Epithelial cell of proximal tubule (primary cell): ENCODE data around the gene RNF17. TPM values are rescaled to one million over a fixed set of nuclear protein-coding genes. Genes with fewer than 3 reads are reported as not detected.
A peak's percentile ranks its signal among the peaks of the same experiment; 100 is the strongest.

ENCODE experiments used
- DNase-seq: peaks from one replicate; pipeline ENCODE4 v3.0.0-alpha.2; 2011; ENCODE audit warnings: low read depth
- H3K4me3 ChIP-seq: 2 replicates; pipeline ENCODE4 v1.5.1; 2011; ENCODE audit warnings: low read depth, mild to moderate bottlenecking, low read length
- total RNA-seq: library from RNA; depleted of rRNA; stranded (reverse); fragments of >200 nt; gene quantifications from 2 replicates; pipeline ENCODE4 v1.2.3, GENCODE V29; 2015
- TF ChIP-seq, protein P1 (sequence below): conservative IDR thresholded peaks from 2 replicates; pipeline ENCODE4 v1.5.1; 2012; ENCODE audit warnings: low read depth, mild to moderate bottlenecking, low read length

Gene RNF17
- total RNA-seq, 1 donor from 2014 or later = 1.8 TPM

DNA sequence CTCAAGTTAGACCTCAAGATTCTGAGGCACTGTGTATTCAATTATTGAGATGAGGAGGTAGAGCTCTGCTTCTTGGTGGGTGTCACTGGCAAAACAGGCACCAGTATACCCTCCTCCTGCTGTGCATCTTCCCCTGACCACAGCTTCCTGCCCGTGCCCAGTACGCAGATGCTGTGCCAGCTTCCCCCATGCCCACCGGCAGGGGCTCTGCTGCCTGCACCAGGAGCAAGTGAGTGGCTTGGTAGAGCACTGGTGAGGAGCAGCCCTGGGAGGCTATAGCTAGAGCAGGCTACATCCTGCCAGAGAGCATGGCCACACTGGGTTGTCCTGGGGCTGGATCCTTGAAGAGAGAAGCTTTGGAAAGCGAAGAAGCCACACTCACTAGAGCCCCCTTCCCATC, 21.0 kb upstream of the RNF17 start:
- no peak for DNase-seq
- TF ChIP-seq, protein P1, sequence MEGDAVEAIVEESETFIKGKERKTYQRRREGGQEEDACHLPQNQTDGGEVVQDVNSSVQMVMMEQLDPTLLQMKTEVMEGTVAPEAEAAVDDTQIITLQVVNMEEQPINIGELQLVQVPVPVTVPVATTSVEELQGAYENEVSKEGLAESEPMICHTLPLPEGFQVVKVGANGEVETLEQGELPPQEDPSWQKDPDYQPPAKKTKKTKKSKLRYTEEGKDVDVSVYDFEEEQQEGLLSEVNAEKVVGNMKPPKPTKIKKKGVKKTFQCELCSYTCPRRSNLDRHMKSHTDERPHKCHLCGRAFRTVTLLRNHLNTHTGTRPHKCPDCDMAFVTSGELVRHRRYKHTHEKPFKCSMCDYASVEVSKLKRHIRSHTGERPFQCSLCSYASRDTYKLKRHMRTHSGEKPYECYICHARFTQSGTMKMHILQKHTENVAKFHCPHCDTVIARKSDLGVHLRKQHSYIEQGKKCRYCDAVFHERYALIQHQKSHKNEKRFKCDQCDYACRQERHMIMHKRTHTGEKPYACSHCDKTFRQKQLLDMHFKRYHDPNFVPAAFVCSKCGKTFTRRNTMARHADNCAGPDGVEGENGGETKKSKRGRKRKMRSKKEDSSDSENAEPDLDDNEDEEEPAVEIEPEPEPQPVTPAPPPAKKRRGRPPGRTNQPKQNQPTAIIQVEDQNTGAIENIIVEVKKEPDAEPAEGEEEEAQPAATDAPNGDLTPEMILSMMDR = no peak
- no peak overlapping the region for H3K4me3 ChIP-seq

DNA sequence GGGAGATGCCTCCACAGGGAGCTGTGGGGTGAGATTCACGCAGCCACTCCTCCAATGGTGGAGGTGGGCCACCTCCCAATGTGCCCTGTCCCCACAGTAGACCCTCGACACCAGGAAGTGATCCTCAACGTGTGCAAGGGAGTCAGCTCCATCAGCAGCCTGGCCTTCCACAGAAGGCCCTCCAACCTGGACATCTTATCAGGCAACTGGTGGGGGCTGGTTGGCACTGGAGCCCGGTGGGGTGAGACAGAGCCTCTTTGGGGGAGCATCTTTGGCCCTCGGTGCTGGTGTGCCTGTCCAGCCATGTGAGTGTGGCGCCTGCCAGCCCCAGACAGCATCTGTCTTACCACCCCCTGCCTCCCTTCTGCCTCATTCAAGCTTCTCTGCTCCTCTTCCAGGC, 19.7 kb upstream of the RNF17 start:
- TF ChIP-seq, protein P1 = no peak
- H3K4me3 ChIP-seq = no peak overlapping the region

DNA sequence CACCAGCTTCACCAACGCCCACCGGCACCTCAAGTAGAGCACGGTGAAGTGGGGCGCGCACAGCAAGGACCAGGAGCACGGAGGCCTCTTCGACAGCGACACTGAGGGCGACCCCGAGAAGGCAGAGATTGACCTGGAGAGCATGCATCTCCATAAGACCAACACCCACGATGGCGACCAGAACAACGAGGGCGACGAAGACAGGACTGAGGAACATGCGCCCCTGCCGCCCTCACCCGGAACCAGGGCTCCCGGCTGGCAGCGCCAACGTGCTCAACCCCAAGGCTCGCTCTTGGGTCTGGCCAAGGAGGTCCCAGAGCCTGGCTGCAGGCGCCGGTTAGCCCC, 18.5 kb upstream of the RNF17 start:
- TF ChIP-seq, protein P1 = no peak
- no peak for DNase-seq
- no peak overlapping the region for H3K4me3 ChIP-seq

More for the DNA sequence above, 19.7 kb upstream of the RNF17 start:
- no peak for DNase-seq

DNA sequence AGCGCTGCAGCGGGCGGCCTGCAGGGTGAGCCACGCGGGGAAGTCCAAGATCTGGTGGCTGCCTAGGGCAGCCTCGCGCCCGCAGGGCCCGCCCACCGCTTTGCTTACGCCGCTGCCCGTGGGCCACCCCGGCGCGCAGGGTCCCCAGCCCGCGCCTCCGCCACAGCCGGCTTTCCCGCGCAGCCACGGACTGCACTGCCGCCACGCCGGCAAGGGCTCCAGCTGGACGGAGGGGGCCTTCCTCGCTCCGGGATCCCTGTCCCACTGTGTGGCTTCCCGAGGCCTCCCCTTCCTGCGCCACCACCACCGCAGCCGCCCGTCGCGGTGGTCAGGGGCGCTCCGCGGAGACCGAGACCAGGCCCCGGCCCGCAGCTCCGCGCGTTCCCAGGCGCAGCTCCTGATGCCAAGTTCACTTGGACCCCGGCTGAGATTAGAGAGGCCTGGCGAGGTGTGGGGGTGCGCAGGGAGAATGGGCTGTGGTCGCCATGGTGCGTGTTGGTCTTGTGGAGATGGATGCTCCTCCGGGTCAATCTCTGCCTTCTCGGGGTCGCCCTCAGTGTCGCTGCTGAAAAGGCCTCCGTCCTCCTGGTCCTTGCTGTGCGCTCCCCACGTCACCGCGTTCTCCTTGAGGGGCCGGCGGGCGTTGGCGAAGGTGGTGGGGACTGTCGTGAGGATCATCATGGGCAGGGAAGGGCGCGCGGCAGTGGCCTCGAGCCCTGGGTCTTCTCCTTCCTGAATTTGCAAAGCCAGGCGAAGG, 17.9 kb upstream of the RNF17 start:
- TF ChIP-seq, protein P1 = no peak
- H3K4me3 ChIP-seq = no peak overlapping the region
- DNase-seq = no peak

DNA sequence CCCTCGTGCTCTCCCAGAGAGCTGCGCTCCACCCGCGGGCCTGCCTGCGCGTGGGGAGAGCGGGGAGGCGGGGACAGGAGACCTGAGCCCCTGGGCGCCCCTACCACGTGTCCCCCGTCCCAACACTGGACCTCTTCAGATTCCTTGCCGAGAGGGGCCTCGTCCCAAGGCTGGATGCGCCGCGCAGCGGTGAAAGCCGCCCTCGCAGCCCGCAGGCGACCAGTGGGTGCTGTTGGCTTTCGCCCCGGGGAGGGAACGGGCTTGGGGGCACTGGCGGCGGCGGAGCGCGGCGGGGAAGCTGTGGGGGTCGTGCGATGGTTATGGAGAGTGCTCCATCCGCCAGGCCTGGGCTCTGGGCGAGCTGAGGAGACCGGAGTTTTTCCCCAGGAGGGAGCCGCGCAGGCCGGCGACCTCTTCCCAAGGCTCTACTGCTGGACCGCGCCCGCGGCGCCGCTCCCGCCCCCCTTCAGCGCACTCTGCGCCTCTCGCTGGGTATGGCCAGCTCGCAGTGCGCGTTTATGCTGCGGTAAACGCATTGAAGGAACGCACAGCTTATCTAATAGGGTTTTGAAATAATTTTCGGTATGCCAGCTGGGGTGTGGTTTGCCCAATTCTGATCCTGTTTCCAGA, 17.2 kb upstream of the RNF17 start:
- TF ChIP-seq, protein P1 = no peak
- DNase-seq = no peak
- no peak overlapping the region for H3K4me3 ChIP-seq

DNA sequence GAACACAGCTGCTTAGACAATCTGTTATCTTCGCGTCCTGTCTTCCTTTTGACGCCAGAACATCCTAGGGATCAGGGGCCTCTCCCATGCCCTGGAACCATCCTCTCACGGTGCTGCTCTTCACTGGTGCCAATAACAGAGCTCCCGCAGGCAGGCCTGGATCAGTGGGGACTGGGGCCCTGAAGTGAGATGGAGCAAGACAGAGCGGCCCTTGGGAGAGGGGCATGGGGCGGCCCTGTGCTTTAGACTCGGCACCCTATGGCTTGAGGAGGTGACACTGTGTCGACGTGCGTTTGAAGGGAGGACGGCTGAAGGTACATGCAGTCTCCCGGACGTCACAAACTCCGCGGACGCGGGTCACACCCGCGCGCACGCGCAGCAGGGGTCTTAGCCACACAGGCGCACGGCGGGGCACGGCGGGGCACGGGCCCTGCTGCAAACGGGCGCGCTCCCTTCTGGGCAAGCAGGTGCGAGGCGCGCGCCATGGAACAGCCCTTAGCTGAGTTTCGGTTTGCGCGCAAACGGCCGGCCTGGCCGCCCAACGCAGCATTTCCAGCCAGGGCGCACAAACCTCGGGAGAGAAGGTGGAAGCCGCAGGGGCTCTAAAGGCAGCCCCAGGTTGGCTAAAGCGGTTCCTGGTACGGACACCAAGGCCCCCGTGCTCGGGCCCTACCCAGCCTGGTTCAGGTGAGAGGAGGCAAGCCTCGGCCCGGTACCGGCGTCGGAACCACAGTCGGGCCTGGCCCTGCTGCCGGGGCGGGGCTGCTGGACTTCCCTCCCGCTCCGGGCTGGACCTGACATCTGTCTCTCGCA, 16.5 kb upstream of the RNF17 start:
- DNase-seq = no peak
- TF ChIP-seq, protein P1 = no peak
- H3K4me3 ChIP-seq = peak overlapping the region; percentile 33
